ENCODE results near the gene BLID. TPM values are rescaled to one million over a fixed set of nuclear protein-coding genes. Genes with fewer than 3 reads are reported as not detected.

The BLID gene
- total RNA-seq, 1 experiment from 2014 or later: 4.1 TPM

DNA sequence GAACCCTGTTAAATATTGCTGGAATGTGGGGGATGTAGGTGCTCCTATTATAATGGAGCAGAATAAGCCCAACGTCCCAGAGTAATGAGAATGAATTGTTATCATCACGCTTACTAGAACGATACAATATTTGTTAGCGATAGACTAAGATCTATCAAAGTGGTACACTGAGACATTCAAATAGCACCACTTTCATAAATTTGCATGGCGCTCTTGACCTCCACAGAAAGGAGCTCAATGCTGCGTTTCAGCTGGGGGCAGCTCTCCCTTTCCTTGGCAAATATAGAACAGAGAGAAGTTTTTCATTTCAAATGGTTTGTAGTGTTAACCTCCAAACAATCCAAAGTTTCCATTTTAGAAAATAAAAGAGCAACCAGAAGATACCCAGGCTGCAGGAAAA lies 38.2 kb upstream of the BLID start:
- intact Hi-C loops (cut with micrococcal nuclease): no loop called here
- POLR2A ChIA-PET: interaction anchor here (0.6 to 2.6 kb wide), 10 partner anchors 13 to 499 kb away, joined by 3 to 20 read pairs (median 6); no protein-coding TSS in a partner anchor

DNA sequence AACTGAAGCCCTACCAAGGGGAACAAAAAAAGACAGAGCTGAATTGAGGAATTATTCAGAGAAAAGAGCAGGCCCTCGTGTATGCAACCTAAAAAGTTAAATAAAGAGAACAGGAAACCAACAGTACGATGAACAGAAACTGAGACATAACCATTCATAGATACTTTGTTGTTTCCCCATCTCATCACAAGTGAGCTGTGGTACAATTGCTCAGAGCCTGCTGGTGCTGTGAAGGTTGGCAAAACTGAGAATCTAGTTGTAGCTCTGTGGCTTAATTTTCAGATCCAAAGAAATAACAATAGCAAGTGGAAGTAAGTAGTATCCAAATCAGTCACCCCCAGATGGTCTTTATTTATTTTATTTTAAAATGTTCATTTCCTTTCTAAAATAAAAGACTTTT lies 37.7 kb upstream of the BLID start:
- no TSS peak for BruUV-seq (replicated peaks)
- POLR2A ChIA-PET: interaction anchor here (0.6 to 2.6 kb wide), 8 partner anchors 12 to 499 kb away, joined by 3 to 20 read pairs (median 7); no protein-coding TSS in a partner anchor

More for the DNA sequence above, 38.2 kb upstream of the BLID start:
- TF ChIP-seq, protein P1, sequence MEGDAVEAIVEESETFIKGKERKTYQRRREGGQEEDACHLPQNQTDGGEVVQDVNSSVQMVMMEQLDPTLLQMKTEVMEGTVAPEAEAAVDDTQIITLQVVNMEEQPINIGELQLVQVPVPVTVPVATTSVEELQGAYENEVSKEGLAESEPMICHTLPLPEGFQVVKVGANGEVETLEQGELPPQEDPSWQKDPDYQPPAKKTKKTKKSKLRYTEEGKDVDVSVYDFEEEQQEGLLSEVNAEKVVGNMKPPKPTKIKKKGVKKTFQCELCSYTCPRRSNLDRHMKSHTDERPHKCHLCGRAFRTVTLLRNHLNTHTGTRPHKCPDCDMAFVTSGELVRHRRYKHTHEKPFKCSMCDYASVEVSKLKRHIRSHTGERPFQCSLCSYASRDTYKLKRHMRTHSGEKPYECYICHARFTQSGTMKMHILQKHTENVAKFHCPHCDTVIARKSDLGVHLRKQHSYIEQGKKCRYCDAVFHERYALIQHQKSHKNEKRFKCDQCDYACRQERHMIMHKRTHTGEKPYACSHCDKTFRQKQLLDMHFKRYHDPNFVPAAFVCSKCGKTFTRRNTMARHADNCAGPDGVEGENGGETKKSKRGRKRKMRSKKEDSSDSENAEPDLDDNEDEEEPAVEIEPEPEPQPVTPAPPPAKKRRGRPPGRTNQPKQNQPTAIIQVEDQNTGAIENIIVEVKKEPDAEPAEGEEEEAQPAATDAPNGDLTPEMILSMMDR (IDR thresholded peaks at IDR 0.05; ENCODE audit: unreplicated experiment): no peak
- H3K4me3 Mint-ChIP-seq (ENCODE audit: unreplicated experiment): no peak overlapping the region
- DNase-seq (ENCODE audit: unreplicated experiment): no peak
- H3K27ac Mint-ChIP-seq (ENCODE audit: low read depth, unreplicated experiment): peak overlapping the region; percentile 54
- no TSS peak for BruUV-seq (replicated peaks)
- CTCF ChIA-PET: interaction anchor here (1.2 to 1.8 kb wide), 2 partner anchors 54 to 499 kb away, joined by 7 to 8 read pairs; no protein-coding TSS in a partner anchor
- peaks cover 23% of the 10 kb centered on the region for H3K36me3 Mint-ChIP-seq (ENCODE audit: insufficient read depth, unreplicated experiment)
- H3K4me1 Mint-ChIP-seq (ENCODE audit: insufficient read depth, unreplicated experiment): peaks cover 54% of the 10 kb centered on the region
- H3K9me3 Mint-ChIP-seq (ENCODE audit: unreplicated experiment): no peaks in the 10 kb centered on the region
- H3K27me3 Mint-ChIP-seq (ENCODE audit: insufficient read depth, unreplicated experiment): no peaks in the 10 kb centered on the region

DNA sequence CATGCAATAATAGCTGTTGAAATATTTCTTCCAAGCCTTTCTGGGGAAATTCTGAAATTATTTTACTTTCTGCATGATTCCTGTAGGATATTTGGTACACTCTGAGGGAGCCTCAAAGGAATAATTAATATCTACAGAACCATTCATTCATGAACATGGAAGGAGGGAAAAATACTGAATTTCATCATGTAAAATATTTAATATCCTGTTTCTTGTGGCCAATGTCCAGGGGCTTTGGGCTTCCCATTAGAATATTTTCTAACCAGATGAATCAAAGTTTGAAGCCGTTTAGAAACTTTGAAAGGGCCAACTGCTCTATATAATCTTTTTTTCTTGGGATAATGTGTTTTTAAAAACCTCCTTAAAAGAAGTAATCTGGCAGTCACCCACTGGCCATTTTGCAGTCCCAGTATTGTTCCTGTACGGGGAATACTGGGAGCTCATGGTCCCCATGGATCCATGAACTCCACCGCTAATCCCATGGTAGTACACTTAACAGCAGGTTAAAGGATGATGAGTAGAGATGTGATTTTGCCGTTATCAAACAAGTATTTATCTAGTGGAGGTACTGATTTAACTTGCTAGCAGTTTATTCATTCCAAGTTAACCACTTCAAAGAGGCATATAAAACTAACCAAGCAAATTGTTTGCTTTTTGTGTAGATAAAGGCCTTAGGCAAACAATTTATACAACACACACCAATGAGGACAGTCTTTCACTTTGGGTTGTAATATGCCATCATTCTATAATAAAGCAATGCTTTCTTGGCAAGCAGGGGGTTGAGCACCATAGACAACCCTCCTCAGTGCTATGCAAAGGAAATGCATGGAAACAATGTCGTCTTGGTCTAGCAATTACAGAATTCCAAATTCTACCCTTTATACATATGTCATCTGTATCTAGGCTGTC lies 34.5 kb upstream of the BLID start:
- DNase-seq (ENCODE audit: unreplicated experiment): no peak
- Mint-ChIP-seq H3K36me3 (ENCODE audit: insufficient read depth, unreplicated experiment) (peaks cover 43% of the 10 kb centered on the region), H3K27me3 (ENCODE audit: insufficient read depth, unreplicated experiment) (no peaks in the 10 kb centered on the region), H3K4me3 (ENCODE audit: unreplicated experiment) (no peak overlapping the region), H3K9me3 (ENCODE audit: unreplicated experiment) (no peaks in the 10 kb centered on the region), H3K27ac (ENCODE audit: low read depth, unreplicated experiment) (peak overlapping the region; percentile 55), H3K4me1 (ENCODE audit: insufficient read depth, unreplicated experiment) (peaks cover 33% of the 10 kb centered on the region)
- TF ChIP-seq, protein P1 (IDR thresholded peaks at IDR 0.05; ENCODE audit: unreplicated experiment): no peak
- BruUV-seq (replicated peaks): no TSS peak
- POLR2A ChIA-PET: interaction anchor here (0.6 to 3.1 kb wide), 9 partner anchors 11 to 1775 kb away, joined by 3 to 15 read pairs (median 4); no protein-coding TSS in a partner anchor
- intact Hi-C loops (cut with micrococcal nuclease): no loop called here
- CTCF ChIA-PET: interaction anchor here (0.5 kb wide), 1 partner anchor 500 kb away, joined by 3 read pairs; no protein-coding TSS in a partner anchor

More for the DNA sequence above, 37.7 kb upstream of the BLID start:
- H3K4me3 Mint-ChIP-seq (ENCODE audit: unreplicated experiment): no peak overlapping the region
- peaks cover 49% of the 10 kb centered on the region for H3K4me1 Mint-ChIP-seq (ENCODE audit: insufficient read depth, unreplicated experiment)
- intact Hi-C loops (cut with micrococcal nuclease): no loop called here
- no peaks in the 10 kb centered on the region for H3K9me3 Mint-ChIP-seq (ENCODE audit: unreplicated experiment)
- H3K27ac Mint-ChIP-seq (ENCODE audit: low read depth, unreplicated experiment): peak overlapping the region; percentile 54
- no peak for DNase-seq (ENCODE audit: unreplicated experiment)
- TF ChIP-seq, protein P1 (IDR thresholded peaks at IDR 0.05; ENCODE audit: unreplicated experiment): no peak
- H3K27me3 Mint-ChIP-seq (ENCODE audit: insufficient read depth, unreplicated experiment): no peaks in the 10 kb centered on the region
- peaks cover 23% of the 10 kb centered on the region for H3K36me3 Mint-ChIP-seq (ENCODE audit: insufficient read depth, unreplicated experiment)
- CTCF ChIA-PET: interaction anchor here (1.2 to 1.8 kb wide), 2 partner anchors 53 to 499 kb away, joined by 7 to 8 read pairs; no protein-coding TSS in a partner anchor

DNA sequence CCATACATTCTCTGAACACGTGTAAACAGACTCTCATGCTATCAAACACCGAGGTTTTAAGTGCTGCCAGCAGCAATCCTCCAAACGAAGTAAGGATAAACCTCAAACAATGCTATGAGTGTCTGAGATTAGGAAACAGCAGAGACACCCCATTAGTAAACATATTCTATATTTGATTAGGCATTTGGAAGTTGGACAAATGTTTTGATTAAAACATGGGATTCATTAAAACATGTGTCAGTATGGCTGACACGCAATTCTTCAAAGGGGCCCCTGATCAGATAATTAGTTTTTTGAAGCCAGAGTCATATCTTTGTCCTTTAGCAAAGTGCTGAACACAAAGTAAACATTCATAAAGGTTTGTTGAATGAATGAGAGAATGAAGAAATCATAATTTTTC lies 33.2 kb upstream of the BLID start:
- intact Hi-C loops (cut with micrococcal nuclease): no loop called here
- no TSS peak for BruUV-seq (replicated peaks)
- H3K9me3 Mint-ChIP-seq (ENCODE audit: unreplicated experiment): no peaks in the 10 kb centered on the region
- H3K27ac Mint-ChIP-seq (ENCODE audit: low read depth, unreplicated experiment): no peak overlapping the region
- no peak overlapping the region for H3K4me3 Mint-ChIP-seq (ENCODE audit: unreplicated experiment)
- peaks cover 49% of the 10 kb centered on the region for H3K36me3 Mint-ChIP-seq (ENCODE audit: insufficient read depth, unreplicated experiment)
- H3K27me3 Mint-ChIP-seq (ENCODE audit: insufficient read depth, unreplicated experiment): no peaks in the 10 kb centered on the region
- POLR2A ChIA-PET: interaction anchor here (0.7 to 3.1 kb wide), 2 partner anchors 10 to 49 kb away, joined by 4 to 15 read pairs; no protein-coding TSS in a partner anchor
- CTCF ChIA-PET: no interaction called here
- no peak for DNase-seq (ENCODE audit: unreplicated experiment)
- peaks cover 38% of the 10 kb centered on the region for H3K4me1 Mint-ChIP-seq (ENCODE audit: insufficient read depth, unreplicated experiment)
- TF ChIP-seq, protein P1 (IDR thresholded peaks at IDR 0.05; ENCODE audit: unreplicated experiment): no peak
